B cell (primary cell): Measurements from ENCODE around the gene UMODL1. TPM values are rescaled to one million over a fixed set of nuclear protein-coding genes. Genes with fewer than 3 reads are reported as not detected.
"Not testable (repeated sequence)": the region's sequence is repeated elsewhere in the genome, so short reads cannot be mapped to it uniquely, and the experiment has no call there.

Source experiments
- ATAC-seq: fragments of 200-7000 bp; cut with Tn5 transposase; one replicate; pipeline ENCODE4 v1.10.0; 2021; ENCODE audit warnings: low read depth, mild to moderate bottlenecking, moderate number of reproducible peaks, moderate library complexity
- CTCF ChIA-PET: fragments of 350-600 bp; sonication (Branson Sonifier 250); formaldehyde crosslinking; loops from one replicate; lab custom pipeline; 2021; ENCODE audit warnings: antibody characterized with exemption, inconsistent platforms; lab: Charles Lee
- POLR2A ChIA-PET: fragments of 350-600 bp; sonication (Branson Sonifier 250); formaldehyde crosslinking; loops from one replicate; lab custom pipeline; 2021; ENCODE audit warnings: antibody characterized with exemption; lab: Charles Lee
- DNase-seq: peaks from one replicate; pipeline ENCODE4 v3.0.0; 2013
- H2AFZ ChIP-seq: 2 replicates; pipeline ENCODE4 v1.6.1; 2012; ENCODE audit warnings: mild to moderate bottlenecking, low read depth, low read length; ENCODE audit not compliant: insufficient read depth, poor library complexity, severe bottlenecking
- H3K27ac ChIP-seq, 2 donors: 1 replicate in 1 of 2; 2 replicates in 1 of 2; pipeline ENCODE4 v1.5.1; 2012 to 2013; ENCODE audit warnings: low read length in 2 of 2, mild to moderate bottlenecking in 2 of 2, moderate library complexity in 1 of 2
- H3K27me3 ChIP-seq, 4 experiments: fragments of 200-600 bp in 1 of 4; sonication (generic) in 1 of 4; replicated peaks in 1 of 4; 1 replicate in 2 of 4; 2 replicates in 2 of 4; pipeline versions ENCODE4 v1.6.1 to v1.7.0; 2013 to 2016; ENCODE audit warnings: low read length in 3 of 4, mild to moderate bottlenecking in 2 of 4, mixed read lengths in 1 of 4, moderate library complexity in 1 of 4; ENCODE audit not compliant: insufficient read depth in 4 of 4, control insufficient read depth in 3 of 4; ENCODE audit errors: control extremely low read depth in 1 of 4
- H3K36me3 ChIP-seq, 2 experiments: replicated peaks in 1 of 2; 1 replicate in 1 of 2; 2 replicates in 1 of 2; pipeline versions ENCODE4 v1.6.1 to v1.7.1; 2013; ENCODE audit warnings: low read length in 1 of 2; ENCODE audit not compliant: insufficient read depth in 2 of 2, control insufficient read depth in 1 of 2; ENCODE audit errors: control extremely low read depth in 1 of 2, extremely low read depth in 1 of 2
- H3K4me1 ChIP-seq, 2 donors: fragments of 200-600 bp in 1 of 2; sonication (generic) in 1 of 2; 1 replicate in 1 of 2; 2 replicates in 1 of 2; pipeline versions ENCODE4 v1.5.1 to v1.6.1; 2013 to 2017; ENCODE audit warnings: low read length in 2 of 2; ENCODE audit not compliant: control insufficient read depth in 2 of 2, insufficient read depth in 2 of 2
- H3K4me2 ChIP-seq: replicated peaks from 2 replicates; pipeline ENCODE3; 2012; ENCODE audit warnings: mild to moderate bottlenecking, low read depth, low read length; ENCODE audit not compliant: poor library complexity, severe bottlenecking
- H3K4me3 ChIP-seq, 5 experiments: fragments of 200-600 bp in 1 of 5; sonication (generic) in 1 of 5; 1 replicate in 3 of 5; 2 replicates in 2 of 5; pipeline versions ENCODE4 v1.5.1 to v1.7.0; 2011 to 2016; ENCODE audit warnings: low read length in 4 of 5, mild to moderate bottlenecking in 4 of 5, low read depth in 2 of 5, control low read depth in 1 of 5, moderate library complexity in 1 of 5; ENCODE audit not compliant: insufficient read depth in 1 of 5; ENCODE audit errors: control extremely low read depth in 1 of 5, extremely low read depth in 1 of 5
- H3K79me2 ChIP-seq: fragments of 200-600 bp; sonication (generic); one replicate; pipeline ENCODE4 v1.6.0; 2016; ENCODE audit warnings: low read length; ENCODE audit not compliant: control insufficient read depth, insufficient read depth
- H3K9ac ChIP-seq: fragments of 200-600 bp; sonication (generic); 2 replicates; pipeline ENCODE4 v1.6.1; 2017; ENCODE audit warnings: mild to moderate bottlenecking, low read length, moderate library complexity
- H3K9me3 ChIP-seq, 3 donors: one replicate each; pipeline versions ENCODE4 v1.6.1 to v1.7.1; 2013; ENCODE audit warnings: low read length in 2 of 3; ENCODE audit not compliant: control insufficient read depth in 2 of 3, insufficient read depth in 1 of 3; ENCODE audit errors: control extremely low read depth in 1 of 3
- H4K20me1 ChIP-seq: 2 replicates; pipeline ENCODE4 v1.6.0; 2012; ENCODE audit warnings: mild to moderate bottlenecking, low read length; ENCODE audit not compliant: insufficient read depth, control insufficient read depth, poor library complexity, severe bottlenecking
- H3K27ac Mint-ChIP-seq: one replicate; pipeline ENCODE4 v1.8.0; 2021; ENCODE audit warnings: mixed read lengths
- H3K27me3 Mint-ChIP-seq: one replicate; pipeline ENCODE4 v1.8.0; 2021; ENCODE audit warnings: mixed read lengths
- H3K4me1 Mint-ChIP-seq: one replicate; pipeline ENCODE4 v1.8.0; 2021; ENCODE audit warnings: mixed read lengths
- H3K4me3 Mint-ChIP-seq: one replicate; pipeline ENCODE4 v1.8.0; 2021; ENCODE audit warnings: mixed read lengths
- H3K9me3 Mint-ChIP-seq: one replicate; pipeline ENCODE4 v1.8.0; 2022; ENCODE audit warnings: mixed read lengths; ENCODE audit not compliant: insufficient read depth
- CTCF ChIP-seq: fragments of 200-600 bp; IDR thresholded peaks from one replicate; pipeline ENCODE4 v1.8.0; 2022; ENCODE audit warnings: antibody characterized with exemption, mild to moderate bottlenecking
- EZH2 ChIP-seq: IDR thresholded peaks from 2 replicates; pipeline ENCODE4 v1.6.1; 2012; ENCODE audit warnings: borderline replicate concordance, low read depth, mild to moderate bottlenecking, moderate library complexity, low read length; ENCODE audit not compliant: insufficient read depth, poor library complexity, severe bottlenecking
- WGBS: methylation state at CpG from one replicate; pipeline ENCODE4 v1.1.5; 2013; ENCODE audit warnings: missing lambda C conversion rate; ENCODE audit not compliant: insufficient coverage; 5-methylcytosine and 5-hydroxymethylcytosine counted together
- intact Hi-C: fragments of 100-400 bp; cut with micrococcal nuclease; formaldehyde crosslinking; loops from one replicate; pipeline ENCODE4 v1.10.0; 2022
- polyA plus RNA-seq: library from polyadenylated mRNA; depleted of rRNA; stranded (reverse); fragments of >200 nt; gene quantifications from 2 replicates; pipeline ENCODE4 v1.2.3, GENCODE V29; 2012
- total RNA-seq, 2 donors: library from RNA; stranded (reverse); fragments of 120-200 nt in 1 of 2; gene quantifications; 1 replicate in 1 of 2; 2 replicates in 1 of 2; pipeline versions ENCODE4 v1.2.3 to v1.2.4, GENCODE V29; 2013 to 2022

The UMODL1 gene
- total and polyA plus RNA-seq, 2 donors (not counting 1 experiment from before 2014, with no cell fraction given), result 0.10 to 0.49 TPM

- no peak overlapping the region for H3K4me3 Mint-ChIP-seq
- no peaks in the 10 kb centered on the region for H3K4me1 ChIP-seq
- no peak overlapping the region for H3K4me3 ChIP-seq
- H3K27ac ChIP-seq, result no peak overlapping the region
- H3K9me3 Mint-ChIP-seq, result no peaks in the 10 kb centered on the region
- no peak overlapping the region for H3K9ac ChIP-seq
- TF ChIP-seq CTCF (no peak), EZH2 (no peak)
- peaks cover 0 to 6% (median 0%) of the 10 kb centered on the region in 3 donors for H3K9me3 ChIP-seq
- no peaks in the 10 kb centered on the region for H3K27me3 ChIP-seq
- ChIA-PET POLR2A (no interaction called here), CTCF (interaction anchor here (0.7 kb wide), 1 partner anchor 9 kb away, joined by 4 read pairs; no protein-coding TSS in a partner anchor)
- WGBS, result 100% methylated on average over 1 of the region's 3 CpGs
- no peak overlapping the region for H3K27ac Mint-ChIP-seq
- no peak overlapping the region for H3K4me2 ChIP-seq
- no peaks in the 10 kb centered on the region for H3K4me1 Mint-ChIP-seq
- H4K20me1 ChIP-seq, result no peaks in the 10 kb centered on the region
- H3K79me2 ChIP-seq, result no peaks in the 10 kb centered on the region
- no peak for DNase-seq
- intact Hi-C loops, result no loop called here
- H3K36me3 ChIP-seq, result no peaks in the 10 kb centered on the region
- ATAC-seq, result no peak
- H2AFZ ChIP-seq, result no peak overlapping the region
- no peaks in the 10 kb centered on the region for H3K27me3 Mint-ChIP-seq
Measured at GRCh38 chr21:42179316-42179715, 108.2 kb downstream of the UMODL1 start.

DNA sequence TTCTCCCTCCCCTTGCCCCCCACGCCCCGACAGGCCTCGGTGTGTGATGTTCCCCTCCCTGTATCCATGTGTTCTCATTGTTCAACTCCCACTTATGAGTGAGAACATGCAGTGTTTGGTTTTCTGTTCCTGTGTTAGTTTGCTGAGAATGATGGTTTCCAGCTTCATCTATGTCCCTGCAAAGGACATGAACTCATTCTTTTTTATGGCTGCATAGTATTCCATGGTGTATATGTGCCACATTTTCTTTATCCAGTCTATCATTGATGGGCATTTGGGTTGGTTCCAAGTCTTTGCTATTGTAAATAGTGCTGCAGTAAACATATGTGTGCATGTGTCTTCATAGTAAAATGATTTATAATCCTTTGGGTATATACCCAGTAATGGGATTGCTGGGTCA is 108.9 kb downstream of the UMODL1 start:
- H3K9me3 ChIP-seq, H3K36me3 ChIP-seq, H3K27me3 Mint-ChIP-seq, H3K27ac Mint-ChIP-seq, H2AFZ ChIP-seq, H3K4me2 ChIP-seq, DNase-seq, H3K9ac ChIP-seq, H3K4me3 ChIP-seq, H4K20me1 ChIP-seq, H3K79me2 ChIP-seq, intact Hi-C loops, POLR2A ChIA-PET, H3K27ac ChIP-seq, H3K4me1 ChIP-seq, H3K9me3 Mint-ChIP-seq, H3K4me3 Mint-ChIP-seq, ATAC-seq, H3K27me3 ChIP-seq, H3K4me1 Mint-ChIP-seq: not testable (repeated sequence)
- CTCF ChIA-PET, result interaction anchor here (0.7 kb wide), 1 partner anchor 8 kb away, joined by 4 read pairs; no protein-coding TSS in a partner anchor
- WGBS, result no CpG with 5 or more reads among the region's 3 CpGs
